PC-9 (cell line): Measurements from ENCODE around the gene CCNA1.

ENCODE experiments used
- CTCF ChIP-seq: fragments of 200-600 bp; sonication (generic); conservative IDR thresholded peaks from 2 replicates; pipeline ENCODE4 v1.6.1; 2017; ENCODE audit warnings: mixed run types, antibody characterized with exemption, mild to moderate bottlenecking, moderate library complexity
- EZH2 ChIP-seq: fragments of 200-600 bp; sonication (generic); IDR thresholded peaks from 2 replicates; pipeline ENCODE4 v1.8.0; 2017; ENCODE audit warnings: antibody characterized with exemption, low read depth

GRCh38 chr13:36453516-36453915 is 21.2 kb downstream of the CCNA1 start:
- TF ChIP-seq CTCF (0 out of 2 replicates have a peak, but pooled peaks have one; percentile 29), EZH2 (no peak)
